Measurements from ENCODE around the gene FGF9.

The FGF9 gene

GRCh38 chr13:21675095-21675991, 4.5 kb downstream of the FGF9 start:
- DNase-seq: peak; percentile 56

GRCh38 chr13:21676611-21677021, 5.7 kb downstream of the FGF9 start:
- peak; percentile 45 for DNase-seq

- no peak for DNase-seq
These were observed 6.3 kb downstream of the FGF9 start for GRCh38 chr13:21677075-21677623.

- DNase-seq: no peak
These were observed 12.3 kb downstream of the FGF9 start for GRCh38 chr13:21683034-21683733.

- DNase-seq: no peak
These were observed 13.7 kb downstream of the FGF9 start for GRCh38 chr13:21684576-21684975.

GRCh38 chr13:21685485-21686064, 14.7 kb downstream of the FGF9 start:
- no peak for DNase-seq

- DNase-seq: no peak
These were observed 16.0 kb downstream of the FGF9 start for GRCh38 chr13:21686751-21687391.

GRCh38 chr13:21688056-21688455, 17.2 kb downstream of the FGF9 start:
- no peak for DNase-seq

- DNase-seq: no peak
These were observed 18.2 kb downstream of the FGF9 start for GRCh38 chr13:21689097-21689496.

GRCh38 chr13:21690955-21691354, 20.1 kb downstream of the FGF9 start:
- DNase-seq: no peak

GRCh38 chr13:21691500-21691899, 20.6 kb downstream of the FGF9 start:
- DNase-seq: no peak

GRCh38 chr13:21691928-21692327, 21.1 kb downstream of the FGF9 start:
- no peak for DNase-seq

GRCh38 chr13:21694831-21695230, 24.0 kb downstream of the FGF9 start:
- no peak for DNase-seq

GRCh38 chr13:21695546-21695945, 24.7 kb downstream of the FGF9 start:
- DNase-seq: no peak

GRCh38 chr13:21696865-21697448, 26.1 kb downstream of the FGF9 start:
- no peak for DNase-seq

GRCh38 chr13:21698817-21699679, 28.2 kb downstream of the FGF9 start:
- DNase-seq: no peak

GRCh38 chr13:21701460-21701859, 30.6 kb downstream of the FGF9 start:
- no peak for DNase-seq

- no peak for DNase-seq
These were observed 33.0 kb downstream of the FGF9 start for GRCh38 chr13:21703846-21704245.

GRCh38 chr13:21707586-21707985, 36.7 kb downstream of the FGF9 start:
- DNase-seq: no peak

GRCh38 chr13:21709697-21710096, 38.8 kb downstream of the FGF9 start:
- no peak for DNase-seq

- DNase-seq: no peak
These were observed 39.3 kb downstream of the FGF9 start for GRCh38 chr13:21710163-21710562.

- DNase-seq: no peak
These were observed 46.9 kb downstream of the FGF9 start for GRCh38 chr13:21717817-21718216.

Data from CD4-positive, alpha-beta T cell treated with Interleukin-6 for 4 hours (primary cell).